ENCODE data around the gene USH2A.

The USH2A gene

GRCh38 chr1:216281757-216282156, 141.5 kb downstream of the USH2A start:
- DNase-seq (ENCODE audit: low read depth, low spot score) = no peak

DNA sequence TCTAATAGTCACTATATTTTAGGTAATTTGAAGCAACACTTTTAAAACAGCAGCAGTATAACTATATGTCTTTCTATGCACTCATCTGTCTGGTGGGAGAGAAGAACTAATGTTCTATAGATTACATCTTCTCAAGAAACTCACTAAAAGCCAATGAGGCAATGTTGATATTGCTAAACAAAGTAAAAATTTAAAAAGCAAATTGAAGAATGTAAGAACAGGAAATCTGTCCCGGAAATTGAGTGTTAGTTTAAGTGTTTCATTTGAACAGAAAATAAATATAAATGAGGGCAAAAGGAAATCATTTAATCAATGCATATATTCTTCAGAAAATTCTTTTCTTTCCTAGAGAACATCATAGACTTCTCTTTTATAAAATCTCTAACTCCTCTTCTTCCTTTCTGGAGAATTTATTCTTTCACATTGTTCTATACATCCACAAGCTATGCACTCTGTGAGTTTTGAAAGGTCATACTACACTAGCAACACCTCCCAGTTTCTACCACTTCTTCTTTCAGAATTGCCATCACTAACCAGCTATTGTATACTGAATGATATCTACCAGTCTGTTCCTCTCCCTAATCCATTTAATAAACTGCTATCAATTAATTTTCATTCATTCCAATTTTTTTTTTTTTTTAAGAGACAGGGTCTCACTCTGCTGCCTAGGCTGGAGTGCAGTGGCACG, 153.0 kb downstream of the USH2A start:
- no peak for DNase-seq (ENCODE audit: low read depth, low spot score)

DNA sequence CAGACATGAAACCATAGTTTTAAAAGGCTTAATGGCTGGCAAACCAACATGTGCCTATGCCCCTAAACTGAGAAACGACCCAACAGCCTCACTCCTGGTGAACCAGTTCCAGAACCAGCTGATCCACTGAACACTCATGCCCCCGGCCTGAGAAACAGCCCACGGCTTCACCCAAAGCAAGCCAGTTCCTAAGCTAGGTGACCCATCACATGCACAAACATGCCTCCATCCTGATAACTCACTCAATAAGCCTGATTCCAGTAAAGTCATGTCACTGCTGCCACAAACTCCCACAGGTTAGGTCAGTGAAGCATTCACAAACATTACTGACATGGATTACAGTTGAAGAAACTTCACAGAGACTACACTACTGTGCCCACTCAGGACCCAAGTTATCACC, 161.6 kb downstream of the USH2A start:
- no peak for DNase-seq (ENCODE audit: low read depth, low spot score)

GRCh38 chr1:216258856-216259255, 164.4 kb downstream of the USH2A start:
- no peak for DNase-seq (ENCODE audit: low read depth, low spot score)

DNA sequence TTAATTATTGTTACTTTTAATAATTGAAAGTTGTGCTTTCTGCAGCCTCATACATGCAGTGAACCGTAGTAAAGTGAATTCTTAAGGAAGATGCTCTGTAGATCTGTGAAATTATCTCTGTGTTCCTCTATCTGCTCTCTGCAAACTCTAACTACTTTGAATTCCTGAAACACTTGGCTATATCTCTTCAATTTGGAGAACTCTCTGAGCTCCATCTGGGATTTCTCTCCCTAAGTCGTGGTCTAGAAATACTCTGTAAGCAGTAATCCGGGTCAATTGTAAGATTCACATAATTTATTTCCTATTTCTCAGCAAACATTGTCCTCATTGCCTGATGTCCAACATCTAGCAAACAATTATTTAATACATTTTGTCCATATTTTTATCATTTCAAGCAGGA, 164.9 kb downstream of the USH2A start:
- DNase-seq (ENCODE audit: low read depth, low spot score) = no peak

- no peak for DNase-seq (ENCODE audit: low read depth, low spot score)
Observed at GRCh38 chr1:216250861-216251260, 172.4 kb downstream of the USH2A start.

DNA sequence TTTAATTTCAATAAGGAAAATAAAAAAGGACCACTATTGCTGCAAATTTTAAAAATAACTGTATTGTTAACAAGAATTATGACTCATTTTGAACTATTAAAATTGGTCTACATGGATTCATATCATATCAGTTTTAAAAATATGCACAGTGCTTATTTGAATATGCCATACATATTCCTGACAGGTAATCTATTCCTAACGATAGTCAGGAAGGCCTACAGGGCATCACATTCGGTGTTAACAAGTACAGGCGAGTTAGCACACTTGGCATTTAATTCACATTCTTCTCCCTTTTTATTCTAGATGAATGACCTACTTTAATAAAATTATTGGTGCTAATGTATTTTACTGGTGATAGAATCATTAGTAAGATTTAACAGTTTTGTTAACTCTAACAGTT, 174.6 kb downstream of the USH2A start:
- DNase-seq (ENCODE audit: low read depth, low spot score) = no peak

- DNase-seq (ENCODE audit: low read depth, low spot score) = no peak
Observed at GRCh38 chr1:216247937-216248336, 175.3 kb downstream of the USH2A start.

GRCh38 chr1:216246577-216247203, 176.6 kb downstream of the USH2A start:
- DNase-seq (ENCODE audit: low read depth, low spot score) = no peak

DNA sequence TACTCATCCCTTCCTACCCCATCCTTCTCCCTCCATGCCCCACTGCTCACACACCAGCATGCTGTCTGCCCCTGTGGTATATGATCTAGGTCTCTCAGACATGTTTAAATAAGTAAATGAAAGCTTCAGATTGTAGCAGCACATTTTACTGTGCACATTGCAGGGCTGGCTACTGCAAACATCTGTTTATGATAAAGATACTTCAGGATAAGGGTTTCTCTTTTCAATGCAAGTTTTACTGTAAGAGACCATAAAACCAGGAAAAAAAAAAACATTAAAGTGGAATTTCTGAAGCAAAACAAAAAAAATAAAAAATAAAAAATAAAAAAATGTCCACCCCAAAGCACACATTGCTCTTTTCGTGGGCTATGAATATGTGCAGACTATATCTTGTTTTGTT, 184.4 kb downstream of the USH2A start:
- DNase-seq (ENCODE audit: low read depth, low spot score) = no peak

DNA sequence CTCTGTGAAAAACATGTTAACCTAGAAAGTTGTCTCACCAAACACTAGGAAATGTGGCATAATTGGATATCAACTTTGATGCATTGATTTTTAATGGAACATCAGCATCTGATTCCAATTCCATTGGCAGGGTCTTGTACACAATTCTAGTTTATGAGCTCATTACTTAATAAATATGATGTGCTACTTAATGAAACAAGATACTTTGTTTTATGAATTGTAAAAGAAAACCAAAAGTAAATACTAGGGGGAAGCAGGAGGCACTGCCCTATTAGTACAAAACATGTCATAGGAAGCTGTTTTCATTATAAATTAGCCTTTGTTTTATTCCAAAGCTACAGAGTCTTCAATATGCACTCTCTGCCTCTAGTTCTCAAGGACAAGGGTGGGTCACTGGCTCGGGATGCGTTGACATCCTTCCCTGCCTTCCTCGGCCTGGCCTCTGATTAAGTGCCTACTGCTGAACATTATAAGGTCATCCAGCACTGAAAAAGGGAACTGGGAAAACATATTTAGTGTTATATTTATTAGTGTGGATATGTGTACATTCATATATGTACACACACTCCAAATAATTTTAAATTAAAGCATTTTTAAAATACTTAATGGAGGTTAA, 185.2 kb downstream of the USH2A start:
- DNase-seq (ENCODE audit: low read depth, low spot score) = no peak

DNA sequence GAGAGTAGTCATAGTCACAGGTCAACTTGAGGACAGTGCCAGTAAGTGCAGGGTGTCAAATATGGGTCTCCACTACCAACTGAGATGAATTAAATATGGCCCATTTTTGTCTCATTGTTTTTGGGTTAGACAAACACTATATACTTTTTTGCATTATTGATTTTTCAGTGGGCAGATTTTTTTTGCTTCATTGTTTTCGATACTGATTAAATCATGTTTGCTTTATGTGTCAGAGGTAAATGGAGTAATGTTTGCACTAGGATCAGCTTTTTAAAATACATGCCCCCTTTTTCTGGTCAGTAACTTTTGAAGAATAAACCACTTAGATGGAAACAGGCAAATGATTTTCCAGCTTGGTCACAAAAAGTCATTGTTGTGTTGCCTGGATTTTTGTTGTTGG, 199.0 kb downstream of the USH2A start:
- DNase-seq (ENCODE audit: low read depth, low spot score) = no peak

DNA sequence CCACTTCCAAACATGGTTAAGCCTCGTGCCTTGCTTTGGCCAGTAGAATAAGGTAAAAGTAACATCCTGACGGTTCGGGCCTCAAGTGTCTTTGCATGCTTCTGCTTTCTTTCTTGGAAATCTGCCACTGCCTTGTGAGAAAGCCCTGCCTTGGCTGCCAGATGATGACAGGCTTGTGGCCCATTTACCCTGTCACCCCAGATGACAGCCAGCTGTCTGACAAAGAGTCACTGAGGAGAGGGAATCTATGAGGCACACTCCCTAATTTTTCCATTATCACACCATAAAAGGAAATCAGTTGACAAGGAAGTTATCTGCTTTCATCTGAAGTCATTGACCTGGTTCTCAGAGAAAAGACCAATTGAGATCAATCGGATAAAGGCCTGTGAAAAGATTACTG, 199.8 kb downstream of the USH2A start:
- no peak for DNase-seq (ENCODE audit: low read depth, low spot score)

- no peak for DNase-seq (ENCODE audit: low read depth, low spot score)
Observed at GRCh38 chr1:216222288-216222687, 201.0 kb downstream of the USH2A start.

- no peak for DNase-seq (ENCODE audit: low read depth, low spot score)
Observed at GRCh38 chr1:216221260-216221700, 202.0 kb downstream of the USH2A start.

- no peak for DNase-seq (ENCODE audit: low read depth, low spot score)
Observed at GRCh38 chr1:216216305-216216704, 206.9 kb downstream of the USH2A start.

DNA sequence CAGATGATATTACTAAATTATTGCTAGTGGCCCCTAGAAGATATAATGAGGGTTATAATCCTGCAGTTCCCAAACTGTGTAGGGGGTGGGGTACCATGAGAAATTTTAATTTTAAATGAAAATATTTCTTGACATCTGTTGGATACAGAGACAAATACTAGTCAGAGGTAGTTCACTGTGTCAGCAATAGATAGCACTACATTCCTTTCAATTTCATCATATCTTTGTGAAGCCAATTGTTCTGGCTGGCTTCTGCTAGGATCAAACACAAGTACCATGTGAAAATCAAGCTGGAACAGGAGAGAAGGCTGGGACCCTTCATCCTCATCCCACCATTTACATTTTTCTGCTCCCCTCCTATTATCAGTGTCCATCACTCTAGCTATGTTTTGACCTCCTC, 208.1 kb downstream of the USH2A start:
- no peak for DNase-seq (ENCODE audit: low read depth, low spot score)

DNA sequence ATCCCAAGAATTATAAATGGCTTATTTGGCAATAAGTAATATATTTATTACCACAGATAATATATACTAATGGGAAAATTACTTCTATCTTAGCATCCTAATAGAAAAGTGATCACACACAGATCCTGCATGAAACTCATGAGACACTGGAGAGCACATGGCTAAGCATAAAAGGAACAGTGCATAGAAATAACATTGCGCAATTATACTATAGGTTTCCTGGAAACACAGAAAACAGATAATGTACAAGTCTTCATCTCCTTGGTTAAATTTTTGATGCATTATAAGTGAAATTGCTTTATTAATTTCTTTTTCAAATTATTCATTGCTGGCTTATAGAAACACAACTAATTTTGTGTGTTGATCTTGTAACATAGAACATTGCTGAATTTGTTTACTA, 210.4 kb downstream of the USH2A start:
- DNase-seq (ENCODE audit: low read depth, low spot score) = no peak

- DNase-seq (ENCODE audit: low read depth, low spot score) = no peak
Observed at GRCh38 chr1:216210081-216210480, 213.2 kb downstream of the USH2A start.

DNA sequence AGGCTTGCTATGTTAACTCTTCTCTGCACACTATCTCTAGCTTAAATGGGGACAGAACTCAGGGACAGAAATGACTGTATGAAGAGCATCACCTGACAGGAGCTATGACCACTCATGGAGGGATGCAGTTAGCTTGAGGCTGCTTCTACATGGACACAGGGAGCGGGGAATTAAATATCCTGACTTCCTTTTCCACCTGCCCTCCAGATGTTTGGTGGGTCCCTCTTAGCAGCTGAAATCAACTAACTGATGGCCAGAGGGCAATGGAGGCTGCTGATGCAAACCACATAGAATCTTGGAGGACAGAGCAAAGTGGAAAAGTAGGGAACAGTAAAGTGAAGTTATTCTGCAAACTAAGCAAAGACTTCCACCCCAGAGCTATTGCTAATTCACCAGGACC, 214.1 kb downstream of the USH2A start:
- DNase-seq (ENCODE audit: low read depth, low spot score) = no peak

DNA sequence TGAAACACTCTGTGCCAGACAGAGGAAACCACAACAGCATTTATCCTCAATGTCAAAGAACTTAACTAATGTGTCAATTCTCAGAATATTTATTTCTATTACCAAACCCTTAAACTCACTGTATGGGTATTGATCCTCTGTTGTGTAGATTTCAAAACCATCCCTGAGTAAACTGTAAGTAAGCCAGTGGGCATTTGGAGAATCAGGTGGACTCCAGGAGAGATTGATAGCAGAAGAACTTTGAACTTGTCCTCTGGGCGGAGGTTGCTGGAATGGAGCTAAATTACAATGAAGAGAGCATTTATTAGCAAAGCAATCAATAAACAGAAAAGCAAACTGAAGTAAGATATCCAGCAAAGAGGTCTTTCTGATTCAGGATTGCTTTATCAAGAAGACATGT, 216.1 kb downstream of the USH2A start:
- no peak for DNase-seq (ENCODE audit: low read depth, low spot score)

DNA sequence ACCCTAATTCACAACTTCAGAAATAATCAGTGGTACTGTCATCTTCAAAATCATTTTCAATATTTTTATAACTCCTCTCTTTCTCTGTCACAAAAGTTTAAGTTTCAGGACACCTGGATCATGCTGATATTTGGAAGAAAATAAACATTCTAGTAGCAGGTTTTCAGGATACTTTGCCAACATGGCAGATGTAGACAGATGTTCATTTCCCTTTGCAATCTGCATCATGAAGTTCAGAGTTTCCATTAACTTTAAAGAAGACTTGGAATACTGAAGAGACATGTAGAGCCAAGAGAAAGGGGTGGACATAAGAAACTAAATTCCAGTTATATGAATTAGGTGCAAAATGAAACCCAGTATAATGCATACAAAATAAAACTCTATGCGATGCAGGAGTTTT, 218.1 kb downstream of the USH2A start:
- DNase-seq (ENCODE audit: low read depth, low spot score) = no peak

- no peak for DNase-seq (ENCODE audit: low read depth, low spot score)
Observed at GRCh38 chr1:216201946-216202345, 221.3 kb downstream of the USH2A start.

All from activated CD4-positive, CD25-positive, alpha-beta regulatory T cell treated with anti-CD3 and anti-CD28 coated beads, Interleukin-2, amount 50 U/mL, for 16 hours (primary cell).